Upper lobe of left lung (tissue), 4 donors: ENCODE data around the gene ITPR2.

Experiments used
- POLR2AphosphoS5 ChIP-seq, 2 donors: sonication (generic); formaldehyde crosslinking; IDR thresholded peaks; one replicate each; pipeline ENCODE4 v1.5.1; 2017; ENCODE audit warnings: antibody characterized with exemption in 2 of 2
- TF ChIP-seq, protein P1 (sequence below), 6 experiments: fragments of 450-650 bp in 4 of 6; fragments of 200-600 bp in 2 of 6; sonication (generic) in 2 of 6; IDR thresholded peaks; one replicate each; pipeline ENCODE4 v1.5.1; 2016 to 2019; ENCODE audit warnings: antibody characterized with exemption in 6 of 6

DNA sequence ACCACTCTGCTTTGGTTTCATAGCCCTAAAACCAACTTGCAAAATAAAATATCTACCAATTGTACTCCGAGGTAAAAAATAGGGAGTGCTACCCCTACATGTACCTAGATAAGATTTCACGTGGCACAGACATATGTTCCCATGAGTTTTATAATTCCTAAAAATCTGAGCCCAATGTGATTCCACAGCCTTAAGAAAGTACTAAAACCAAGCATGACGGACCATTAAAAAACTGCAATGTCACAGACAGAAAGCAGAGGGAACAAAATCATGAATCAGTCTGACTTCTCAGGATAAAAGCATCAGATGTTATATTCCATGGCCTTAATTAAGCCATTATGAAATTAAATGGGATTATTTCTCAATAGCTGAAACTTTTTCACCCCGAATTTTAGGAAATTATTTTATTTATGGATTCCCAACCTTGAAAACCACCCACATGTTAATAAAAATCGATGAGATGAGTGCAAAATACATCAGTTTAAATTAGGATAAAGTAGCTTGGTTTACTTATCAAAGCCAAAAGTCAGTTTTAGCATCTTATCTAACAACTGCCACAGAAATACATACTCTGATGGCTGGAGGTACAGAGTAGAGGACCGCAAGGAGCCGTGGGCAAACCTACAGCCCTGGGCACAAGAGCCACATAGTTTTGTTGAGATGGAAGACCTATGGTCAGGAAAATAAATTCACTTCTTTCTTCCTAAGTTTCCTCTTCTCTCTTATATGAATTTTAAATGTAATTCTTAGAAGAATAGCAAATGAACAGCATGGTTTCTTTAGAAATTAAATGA is 4.5 kb downstream of the ITPR2 start:
- TF ChIP-seq, protein P1, sequence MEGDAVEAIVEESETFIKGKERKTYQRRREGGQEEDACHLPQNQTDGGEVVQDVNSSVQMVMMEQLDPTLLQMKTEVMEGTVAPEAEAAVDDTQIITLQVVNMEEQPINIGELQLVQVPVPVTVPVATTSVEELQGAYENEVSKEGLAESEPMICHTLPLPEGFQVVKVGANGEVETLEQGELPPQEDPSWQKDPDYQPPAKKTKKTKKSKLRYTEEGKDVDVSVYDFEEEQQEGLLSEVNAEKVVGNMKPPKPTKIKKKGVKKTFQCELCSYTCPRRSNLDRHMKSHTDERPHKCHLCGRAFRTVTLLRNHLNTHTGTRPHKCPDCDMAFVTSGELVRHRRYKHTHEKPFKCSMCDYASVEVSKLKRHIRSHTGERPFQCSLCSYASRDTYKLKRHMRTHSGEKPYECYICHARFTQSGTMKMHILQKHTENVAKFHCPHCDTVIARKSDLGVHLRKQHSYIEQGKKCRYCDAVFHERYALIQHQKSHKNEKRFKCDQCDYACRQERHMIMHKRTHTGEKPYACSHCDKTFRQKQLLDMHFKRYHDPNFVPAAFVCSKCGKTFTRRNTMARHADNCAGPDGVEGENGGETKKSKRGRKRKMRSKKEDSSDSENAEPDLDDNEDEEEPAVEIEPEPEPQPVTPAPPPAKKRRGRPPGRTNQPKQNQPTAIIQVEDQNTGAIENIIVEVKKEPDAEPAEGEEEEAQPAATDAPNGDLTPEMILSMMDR (IDR thresholded peaks at IDR 0.05) = no peak
- TF ChIP-seq POLR2AphosphoS5 (IDR thresholded peaks at IDR 0.05) = no peak
